K562 (cell line): ENCODE measurements around the gene RAP1GDS1. TPM values are rescaled to one million over a fixed set of nuclear protein-coding genes. Genes with fewer than 3 reads are reported as not detected.

Source experiments
- ATAC-seq: fragments of 200-7000 bp; cut with Tn5 transposase; 3 replicates; pipeline ENCODE4 v1.9.1; 2020; ENCODE audit warnings: moderate library complexity
- BruUV-seq: library from RNA; stranded (reverse); fragments of 400-500 nt; replicated peaks from 2 replicates; lab custom pipeline; 2021; lab: Mats Ljungman, UMichigan
- CTCF ChIA-PET: fragments of 300-600 bp; formaldehyde crosslinking; extraction: SDS; loops from one replicate; lab custom pipeline; 2021; ENCODE audit warnings: low intra/inter-chr PET ratio; lab: Yijun Ruan, JAX
- POLR2A ChIA-PET: fragments of 300-600, 350-650 bp; sonication (Branson Sonifier 250); formaldehyde crosslinking; extraction: SDS; loops from one replicate; lab custom pipeline; 2021; ENCODE audit warnings: antibody characterized with exemption, inconsistent platforms; lab: Yijun Ruan, JAX
- DNase-seq, 4 experiments: peaks; one replicate each; pipeline versions ENCODE4 v3.0.0 to v3.0.0-alpha.2; 2011 to 2018; ENCODE audit warnings: low spot score in 3 of 4, mixed read lengths in 3 of 4; ENCODE audit errors: extremely low read depth in 1 of 4
- FAIRE-seq: peaks from 2 replicates; lab custom pipeline; 2011; peaks lifted over from hg19 to GRCh38; lab: Jason Lieb, UNC
- H2AFZ ChIP-seq: 2 replicates; pipeline ENCODE4 v1.6.0; 2011; ENCODE audit warnings: low read depth, low read length, control low read depth, inconsistent platforms
- H3K27ac ChIP-seq: fragments of 200-600 bp; 3 replicates; pipeline ENCODE4 v1.8.0; 2011; ENCODE audit warnings: low read depth, mild to moderate bottlenecking, control low read depth, inconsistent platforms, low read length, moderate library complexity, mixed read lengths; ENCODE audit errors: extremely low read depth
- H3K27me3 ChIP-seq, 2 experiments: fragments of 300-600 bp in 1 of 2; 2 replicates in 1 of 2; 3 replicates in 1 of 2; pipeline versions ENCODE4 v1.6.0 to v1.8.0; 2011; ENCODE audit warnings: inconsistent platforms in 2 of 2, low read length in 2 of 2, mild to moderate bottlenecking in 1 of 2, mixed read lengths in 1 of 2, moderate library complexity in 1 of 2; ENCODE audit not compliant: control insufficient read depth in 2 of 2, insufficient read depth in 2 of 2
- H3K36me3 ChIP-seq: fragments of 300-600 bp; 3 replicates; pipeline ENCODE4 v1.8.0; 2011; ENCODE audit warnings: mild to moderate bottlenecking, low read length, inconsistent platforms; ENCODE audit not compliant: control insufficient read depth, insufficient read depth
- H3K4me1 ChIP-seq, 2 experiments: fragments of 200-600 bp in 1 of 2; replicated peaks in 1 of 2; 2 replicates in 1 of 2; 3 replicates in 1 of 2; pipeline versions ENCODE4 v1.5.1 to v1.8.0; 2011; ENCODE audit warnings: inconsistent platforms in 2 of 2, low read length in 2 of 2, mild to moderate bottlenecking in 1 of 2, mixed read lengths in 1 of 2, moderate library complexity in 1 of 2; ENCODE audit not compliant: control insufficient read depth in 2 of 2, insufficient read depth in 2 of 2
- H3K4me2 ChIP-seq: 2 replicates; pipeline ENCODE4 v1.6.1; 2011; ENCODE audit warnings: low read length, control low read depth, inconsistent platforms, mixed read lengths; ENCODE audit not compliant: insufficient read depth
- H3K4me3 ChIP-seq: fragments of 200-600 bp; sonication (generic), shearing (Covaris generic); 2 replicates; pipeline ENCODE4 v1.5.1; 2016; ENCODE audit warnings: control low read depth, inconsistent platforms
- H3K79me2 ChIP-seq: fragments of 200-600 bp; 3 replicates; pipeline ENCODE4 v1.8.0; 2011; ENCODE audit warnings: low read length, inconsistent platforms; ENCODE audit not compliant: control insufficient read depth, insufficient read depth
- H3K9ac ChIP-seq, 2 experiments: 2 replicates each; pipeline versions ENCODE4 v1.6.0 to v1.6.1; 2011; ENCODE audit warnings: low read depth in 2 of 2, low read length in 2 of 2, control low read depth in 1 of 2, inconsistent platforms in 1 of 2, mild to moderate bottlenecking in 1 of 2, mixed read lengths in 1 of 2; ENCODE audit not compliant: insufficient read depth in 1 of 2
- H3K9me1 ChIP-seq: one replicate; pipeline ENCODE4 v1.6.0; 2011; ENCODE audit warnings: inconsistent platforms, mild to moderate bottlenecking, low read length, moderate library complexity; ENCODE audit not compliant: control insufficient read depth, insufficient read depth
- H3K9me3 ChIP-seq: replicated peaks from 2 replicates; pipeline ENCODE4 v1.5.1; 2011; ENCODE audit warnings: low read depth, low read length, inconsistent platforms; ENCODE audit not compliant: control insufficient read depth, insufficient read depth
- H4K20me1 ChIP-seq: replicated peaks from 2 replicates; pipeline ENCODE4 v1.6.1; 2011; ENCODE audit warnings: low read length, inconsistent platforms, mixed read lengths; ENCODE audit not compliant: control insufficient read depth, insufficient read depth
- CBX3 ChIP-seq, 2 experiments: IDR thresholded peaks; 1 replicate in 1 of 2; 2 replicates in 1 of 2; pipeline ENCODE4 v1.6.1; 2012; ENCODE audit warnings: inconsistent platforms in 2 of 2, low read length in 2 of 2, borderline replicate concordance in 1 of 2, control low read depth in 1 of 2
- MCM3 ChIP-seq: fragments of 450-650 bp; IDR thresholded peaks from 2 replicates; pipeline ENCODE4 v1.6.1; 2016
- NFE2 ChIP-seq: IDR thresholded peaks from 2 replicates; pipeline ENCODE4 v1.6.1; 2014; ENCODE audit warnings: antibody characterized with exemption, low read depth
- NR2F6 ChIP-seq: fragments of 450-650 bp; formaldehyde crosslinking; IDR thresholded peaks from 2 replicates; pipeline ENCODE4 v1.4.0; 2020; ENCODE audit warnings: mild to moderate bottlenecking
- POLR2AphosphoS5 ChIP-seq: IDR thresholded peaks from 2 replicates; pipeline ENCODE4 v1.6.1; 2011; ENCODE audit warnings: mild to moderate bottlenecking, low read depth, low read length, moderate library complexity; ENCODE audit not compliant: control insufficient read depth, insufficient read depth
- RREB1 ChIP-seq: fragments of 250-450 bp; sonication (Bioruptor Pico); IDR thresholded peaks from 2 replicates; pipeline ENCODE4 v1.4.0; 2020
- SNRNP70 ChIP-seq: fragments of 200-400 bp; formaldehyde crosslinking; optimal IDR thresholded peaks from 2 replicates; pipeline ENCODE3; 2017; ENCODE audit warnings: low read depth, low read length
- USF2 ChIP-seq: sonication (generic); formaldehyde crosslinking; IDR thresholded peaks from 2 replicates; pipeline ENCODE4 v1.5.0; 2020; ENCODE audit warnings: missing genetic modification reagents
- ZNF134 ChIP-seq: fragments of 250-450 bp; sonication (Bioruptor Pico); conservative IDR thresholded peaks from 2 replicates; pipeline ENCODE4 v1.4.0; 2020
- WGBS: fragments of 100-300 bp; shearing (Covaris generic); methylation state at CpG from one replicate; pipeline ENCODE4 v1.1.6; 2016; ENCODE audit warnings: low coverage, mixed read lengths; ENCODE audit not compliant: insufficient coverage; ENCODE audit errors: missing lambda C conversion rate; 5-methylcytosine and 5-hydroxymethylcytosine counted together
- in situ Hi-C: fragments of 300-500 bp; cut with MboI; formaldehyde crosslinking; loops from 4 replicates; pipeline ENCODE4 v1.15.0; 2018; ENCODE audit warnings: inconsistent platforms, mixed read lengths
- intact Hi-C: fragments of 100-400 bp; cut with micrococcal nuclease; formaldehyde crosslinking; loops from 2 replicates; pipeline ENCODE4 v1.14.2; 2022
- polyA plus RNA-seq, 8 experiments: library from polyadenylated mRNA; depleted of rRNA in 4 of 8; stranded (reverse) in 5 of 8; unstranded in 3 of 8; fragments of >200 nt; fragmentation: Nextera tagmentation in 2 of 8; fragmentation: Illumina TruSeq in 1 of 8; extraction: Ambion mirVana in 2 of 8; extraction: Trizol in 1 of 8; gene quantifications; 2 replicates each; pipeline versions ENCODE4 v1.2.1 to v1.2.3, GENCODE V29; 2011 to 2014; ENCODE audit warnings: inconsistent platforms in 1 of 8, missing spikeins in 1 of 8
- total RNA-seq, 7 experiments: library from RNA; depleted of rRNA in 6 of 7; stranded (reverse); fragments of >200 nt in 6 of 7; fragmentation: Illumina TruSeq in 2 of 7; extraction: Trizol in 2 of 7; gene quantifications; 2 replicates each; pipeline versions ENCODE4 v1.2.1 to v1.2.3, GENCODE V29; 2011 to 2021; ENCODE audit warnings: low replicate concordance in 1 of 7
- TF ChIP-seq, protein P1 (sequence below): fragments of 250-450 bp; sonication (Bioruptor Pico); IDR thresholded peaks from 2 replicates; pipeline ENCODE4 v1.5.0; 2021
- TF ChIP-seq, protein P2 (sequence below): fragments of 450-650 bp; IDR thresholded peaks from 2 replicates; pipeline ENCODE4 v1.6.1; 2017; ENCODE audit warnings: antibody characterized with exemption, mild to moderate bottlenecking

RAP1GDS1 gene
- total and polyA plus RNA-seq, 9 of the 15 experiments (the other 6 are each of a cell fraction or from before 2014, with no cell fraction given): 27.2 to 55.6 (median 31.5) TPM

DNA sequence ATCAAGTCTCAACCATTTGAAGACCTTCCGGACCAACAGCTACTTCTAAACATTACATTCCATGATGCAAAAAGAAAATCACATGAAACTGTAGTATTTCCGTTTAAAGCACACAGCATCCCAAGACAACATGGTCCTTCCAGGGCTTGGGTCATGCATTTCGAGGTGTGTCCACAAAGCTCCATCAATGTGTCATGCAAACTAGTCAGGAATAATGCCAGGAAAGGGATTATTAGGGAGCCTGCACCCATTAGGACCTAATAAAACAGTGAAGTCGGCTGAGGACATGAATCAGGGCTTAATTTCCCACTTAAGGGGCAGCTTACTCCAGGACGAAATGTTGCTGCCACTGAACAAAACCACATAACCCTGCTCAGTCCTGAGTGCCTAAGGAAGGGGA lies 219.4 kb downstream of the RAP1GDS1 start:
- intact Hi-C loops (no loop called here), in situ Hi-C loops (no loop called here)
- Histone ChIP-seq H3K4me2 (no peak overlapping the region), H3K9me3 (no peaks in the 10 kb centered on the region), H3K9me1 (no peaks in the 10 kb centered on the region), H3K79me2 (no peaks in the 10 kb centered on the region), H3K4me1 (no peaks in the 10 kb centered on the region; a peak in 1 of 5 replicates), H3K4me3 (no peak overlapping the region), H3K9ac (no peak overlapping the region; a peak in 1 of 4 replicates), H4K20me1 (no peaks in the 10 kb centered on the region), H3K36me3 (no peaks in the 10 kb centered on the region), H3K27ac (no peak overlapping the region), H2AFZ (no peak overlapping the region), H3K27me3 (peaks cover 5 to 14% of the 10 kb centered on the region in 2 experiments; a peak in 4 of 5 replicates)
- CTCF ChIA-PET: no interaction called here
- POLR2A ChIA-PET: interaction anchor here (0.6 kb wide), 1 partner anchor 57 kb away, joined by 3 read pairs; no protein-coding TSS in a partner anchor
- BruUV-seq: no TSS peak
- no peak for ATAC-seq
- 4% methylated on average over 5 of the region's 5 CpGs for WGBS
- FAIRE-seq: no peak
- DNase-seq: no peak
- TF ChIP-seq NFE2 (no peak), POLR2AphosphoS5 (no peak), MCM3 (no peak), RREB1 (no peak), SNRNP70 (no peak), NR2F6 (CRISPR knock-in tag) (no peak), CBX3 (IDR thresholded peaks at IDR 0.05; ENCODE audit: borderline replicate concordance in 1 of 2, low read length in 2 of 2) (no peak), USF2 (no peak), ZNF134 (CRISPR knock-in tag) (no peak)
- TF ChIP-seq, protein P1, sequence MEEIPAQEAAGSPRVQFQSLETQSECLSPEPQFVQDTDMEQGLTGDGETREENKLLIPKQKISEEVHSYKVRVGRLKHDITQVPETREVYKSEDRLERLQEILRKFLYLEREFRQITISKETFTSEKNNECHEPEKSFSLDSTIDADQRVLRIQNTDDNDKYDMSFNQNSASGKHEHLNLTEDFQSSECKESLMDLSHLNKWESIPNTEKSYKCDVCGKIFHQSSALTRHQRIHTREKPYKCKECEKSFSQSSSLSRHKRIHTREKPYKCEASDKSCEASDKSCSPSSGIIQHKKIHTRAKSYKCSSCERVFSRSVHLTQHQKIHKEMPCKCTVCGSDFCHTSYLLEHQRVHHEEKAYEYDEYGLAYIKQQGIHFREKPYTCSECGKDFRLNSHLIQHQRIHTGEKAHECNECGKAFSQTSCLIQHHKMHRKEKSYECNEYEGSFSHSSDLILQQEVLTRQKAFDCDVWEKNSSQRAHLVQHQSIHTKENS: no peak
- TF ChIP-seq, protein P2, sequence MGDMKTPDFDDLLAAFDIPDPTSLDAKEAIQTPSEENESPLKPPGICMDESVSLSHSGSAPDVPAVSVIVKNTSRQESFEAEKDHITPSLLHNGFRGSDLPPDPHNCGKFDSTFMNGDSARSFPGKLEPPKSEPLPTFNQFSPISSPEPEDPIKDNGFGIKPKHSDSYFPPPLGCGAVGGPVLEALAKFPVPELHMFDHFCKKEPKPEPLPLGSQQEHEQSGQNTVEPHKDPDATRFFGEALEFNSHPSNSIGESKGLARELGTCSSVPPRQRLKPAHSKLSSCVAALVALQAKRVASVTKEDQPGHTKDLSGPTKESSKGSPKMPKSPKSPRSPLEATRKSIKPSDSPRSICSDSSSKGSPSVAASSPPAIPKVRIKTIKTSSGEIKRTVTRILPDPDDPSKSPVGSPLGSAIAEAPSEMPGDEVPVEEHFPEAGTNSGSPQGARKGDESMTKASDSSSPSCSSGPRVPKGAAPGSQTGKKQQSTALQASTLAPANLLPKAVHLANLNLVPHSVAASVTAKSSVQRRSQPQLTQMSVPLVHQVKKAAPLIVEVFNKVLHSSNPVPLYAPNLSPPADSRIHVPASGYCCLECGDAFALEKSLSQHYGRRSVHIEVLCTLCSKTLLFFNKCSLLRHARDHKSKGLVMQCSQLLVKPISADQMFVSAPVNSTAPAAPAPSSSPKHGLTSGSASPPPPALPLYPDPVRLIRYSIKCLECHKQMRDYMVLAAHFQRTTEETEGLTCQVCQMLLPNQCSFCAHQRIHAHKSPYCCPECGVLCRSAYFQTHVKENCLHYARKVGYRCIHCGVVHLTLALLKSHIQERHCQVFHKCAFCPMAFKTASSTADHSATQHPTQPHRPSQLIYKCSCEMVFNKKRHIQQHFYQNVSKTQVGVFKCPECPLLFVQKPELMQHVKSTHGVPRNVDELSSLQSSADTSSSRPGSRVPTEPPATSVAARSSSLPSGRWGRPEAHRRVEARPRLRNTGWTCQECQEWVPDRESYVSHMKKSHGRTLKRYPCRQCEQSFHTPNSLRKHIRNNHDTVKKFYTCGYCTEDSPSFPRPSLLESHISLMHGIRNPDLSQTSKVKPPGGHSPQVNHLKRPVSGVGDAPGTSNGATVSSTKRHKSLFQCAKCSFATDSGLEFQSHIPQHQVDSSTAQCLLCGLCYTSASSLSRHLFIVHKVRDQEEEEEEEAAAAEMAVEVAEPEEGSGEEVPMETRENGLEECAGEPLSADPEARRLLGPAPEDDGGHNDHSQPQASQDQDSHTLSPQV: no peak
